Naive B cell (primary cell): ENCODE data around the gene PLCH2. TPM values are rescaled to one million over a fixed set of nuclear protein-coding genes. Genes with fewer than 3 reads are reported as not detected.

Experiments
- ATAC-seq, 2 donors: fragments of 150-1000 bp; cut with Tn5 transposase; 2 replicates each; pipeline ENCODE4 v1.10.0; 2021; ENCODE audit warnings: low read depth in 2 of 2, mild to moderate bottlenecking in 2 of 2, moderate library complexity in 2 of 2
- DNase-seq: peaks from one replicate; pipeline ENCODE4 v3.0.0; 2022
- H3K27ac Mint-ChIP-seq, 6 donors: one replicate each; pipeline ENCODE4 v1.8.0; 2020 to 2022; ENCODE audit warnings: mild to moderate bottlenecking in 6 of 6, mixed read lengths in 6 of 6, moderate library complexity in 5 of 6, inconsistent platforms in 2 of 6
- H3K27me3 Mint-ChIP-seq, 3 donors: one replicate each; pipeline ENCODE4 v1.8.0; 2021 to 2022; ENCODE audit warnings: mixed read lengths in 3 of 3, mild to moderate bottlenecking in 1 of 3
- H3K36me3 Mint-ChIP-seq, 2 donors: one replicate each; pipeline ENCODE4 v1.8.0; 2020 to 2022; ENCODE audit warnings: mixed read lengths in 2 of 2, inconsistent platforms in 1 of 2, mild to moderate bottlenecking in 1 of 2
- H3K4me1 Mint-ChIP-seq, 3 donors: one replicate each; pipeline ENCODE4 v1.8.0; 2020 to 2022; ENCODE audit warnings: mixed read lengths in 3 of 3, inconsistent platforms in 1 of 3, mild to moderate bottlenecking in 1 of 3, moderate library complexity in 1 of 3
- H3K4me3 Mint-ChIP-seq, 8 donors: one replicate each; pipeline ENCODE4 v1.8.0; 2020 to 2022; ENCODE audit warnings: mild to moderate bottlenecking in 8 of 8, mixed read lengths in 8 of 8, moderate library complexity in 8 of 8, inconsistent platforms in 2 of 8
- H3K9me3 Mint-ChIP-seq, 7 donors: one replicate each; pipeline ENCODE4 v1.8.0; 2020 to 2022; ENCODE audit warnings: mixed read lengths in 7 of 7, mild to moderate bottlenecking in 5 of 7, inconsistent platforms in 2 of 7, moderate library complexity in 1 of 7
- polyA plus RNA-seq, 6 donors: library from polyadenylated mRNA; unstranded; fragments of 300-500 nt; fragmentation: Illumina TruSeq; gene quantifications; one replicate each; pipeline ENCODE4 v1.2.3, GENCODE V29; 2021; ENCODE audit warnings: low read depth in 6 of 6

The PLCH2 gene
- polyA plus RNA-seq, 6 donors from 2014 or later = 0.94 to 2.5 (median 1.6) TPM

- Mint-ChIP-seq H3K27ac (peak overlapping the region in 3 of 6 donors; percentile 24 to 68 (median 64)), H3K36me3 (peaks cover 0 to 3% of the 10 kb centered on the region in 2 donors), H3K27me3 (peaks cover 0 to 11% (median 4%) of the 10 kb centered on the region in 3 donors), H3K9me3 (no peaks in the 10 kb centered on the region), H3K4me1 (peaks cover 16 to 40% (median 38%) of the 10 kb centered on the region in 3 donors), H3K4me3 (peak overlapping the region; percentile 83 to 99 (median 98))
- no peak for DNase-seq
- no peak for ATAC-seq
Measured at GRCh38 chr1:2523891-2524609, 48.0 kb downstream of the PLCH2 start.

GRCh38 chr1:2525572-2525919, 49.5 kb downstream of the PLCH2 start:
- peaks cover 16 to 41% (median 39%) of the 10 kb centered on the region in 3 donors for H3K4me1 Mint-ChIP-seq
- H3K9me3 Mint-ChIP-seq = no peaks in the 10 kb centered on the region
- no peak for ATAC-seq
- H3K36me3 Mint-ChIP-seq = no peaks in the 10 kb centered on the region
- peak overlapping the region in 4 of 6 donors; percentile 30 to 73 (median 50) for H3K27ac Mint-ChIP-seq
- no peak for DNase-seq
- H3K4me3 Mint-ChIP-seq = peak overlapping the region; percentile 83 to 99 (median 98)
- H3K27me3 Mint-ChIP-seq = peaks cover 0 to 11% (median 5%) of the 10 kb centered on the region in 3 donors

- Mint-ChIP-seq H3K4me3 (peak within 1 kb of the TSS; percentile 92 to 99 (median 98)), H3K27me3 (peaks cover 0 to 17% (median 5%) of the 10 kb centered on the region in 3 donors), H3K36me3 (no peaks in the 10 kb centered on the region), H3K27ac (peak within 1 kb of the TSS; percentile 92 to 99 (median 98)), H3K4me1 (peaks cover 16 to 41% (median 41%) of the 10 kb centered on the region in 3 donors), H3K9me3 (no peaks in the 10 kb centered on the region)
- DNase-seq = peak; percentile 87
- peak; percentile 90 to 91 for ATAC-seq
Measured at GRCh38 chr1:2525920-2526823, 50.1 kb downstream of the PLCH2 start, which contains the start of gene PANK4. TSS of gene PANK4 (minus strand) at chr1:2526596. CDS start at chr1:2526587, 9 bp downstream.

- Mint-ChIP-seq H3K9me3 (no peaks in the 10 kb centered on the region), H3K4me3 (peak overlapping the region; percentile 33 to 99 (median 72)), H3K27ac (peak overlapping the region in 4 of 6 donors; percentile 6 to 92 (median 52)), H3K27me3 (peaks cover 0 to 25% (median 5%) of the 10 kb centered on the region in 3 donors), H3K4me1 (peaks cover 16 to 41% (median 41%) of the 10 kb centered on the region in 3 donors), H3K36me3 (no peaks in the 10 kb centered on the region)
- no peak for ATAC-seq
- no peak for DNase-seq
Measured at GRCh38 chr1:2526824-2527555, 50.9 kb downstream of the PLCH2 start.

- Mint-ChIP-seq H3K27me3 (peaks cover 0 to 28% (median 5%) of the 10 kb centered on the region in 3 donors), H3K36me3 (no peaks in the 10 kb centered on the region), H3K27ac (peak overlapping the region in 2 of 6 donors; percentile 36 to 69), H3K4me3 (peak overlapping the region; percentile 25 to 99 (median 50)), H3K9me3 (no peaks in the 10 kb centered on the region), H3K4me1 (peaks cover 15 to 41% (median 41%) of the 10 kb centered on the region in 3 donors)
- DNase-seq (no peak), ATAC-seq (no peak)
Measured at GRCh38 chr1:2527556-2527860, 51.4 kb downstream of the PLCH2 start.

GRCh38 chr1:2528016-2528415, 51.9 kb downstream of the PLCH2 start:
- no peaks in the 10 kb centered on the region for H3K36me3 Mint-ChIP-seq
- H3K27me3 Mint-ChIP-seq = peaks cover under 1 to 31% (median 7%) of the 10 kb centered on the region in 3 donors
- peak overlapping the region in 3 of 8 donors; percentile 25 to 92 (median 90) for H3K4me3 Mint-ChIP-seq
- no peaks in the 10 kb centered on the region for H3K9me3 Mint-ChIP-seq
- no peak overlapping the region for H3K27ac Mint-ChIP-seq
- DNase-seq (no peak), ATAC-seq (no peak)
- peaks cover 11 to 40% (median 37%) of the 10 kb centered on the region in 3 donors for H3K4me1 Mint-ChIP-seq

GRCh38 chr1:2528611-2528965, 52.5 kb downstream of the PLCH2 start:
- DNase-seq = no peak
- H3K27ac Mint-ChIP-seq = peak overlapping the region in 2 of 6 donors; percentile 47 to 75
- peak overlapping the region; percentile 80 to 90 (median 87) for H3K4me3 Mint-ChIP-seq
- no peaks in the 10 kb centered on the region for H3K9me3 Mint-ChIP-seq
- H3K4me1 Mint-ChIP-seq = peaks cover 11 to 36% (median 32%) of the 10 kb centered on the region in 3 donors
- no peak for ATAC-seq
- H3K36me3 Mint-ChIP-seq = no peaks in the 10 kb centered on the region
- H3K27me3 Mint-ChIP-seq = peaks cover 6 to 36% (median 12%) of the 10 kb centered on the region in 3 donors

GRCh38 chr1:2528966-2529783, 53.1 kb downstream of the PLCH2 start:
- Mint-ChIP-seq H3K9me3 (no peaks in the 10 kb centered on the region), H3K36me3 (no peaks in the 10 kb centered on the region), H3K27me3 (peaks cover 9 to 42% (median 16%) of the 10 kb centered on the region in 3 donors), H3K4me3 (peak overlapping the region; percentile 80 to 90 (median 87)), H3K27ac (peak overlapping the region in 4 of 6 donors; percentile 34 to 75 (median 62)), H3K4me1 (peaks cover 11 to 31% (median 30%) of the 10 kb centered on the region in 3 donors)
- DNase-seq = peak; percentile 57
- peak; percentile 32 to 40 for ATAC-seq

GRCh38 chr1:2529784-2530512, 53.9 kb downstream of the PLCH2 start, which contains the start of gene HES5:
TSS of gene HES5 (minus strand) at chr1:2530263. CDS start at chr1:2530164, 99 bp downstream.
- Mint-ChIP-seq H3K27me3 (peaks cover 9 to 46% (median 16%) of the 10 kb centered on the region in 3 donors), H3K9me3 (no peaks in the 10 kb centered on the region), H3K27ac (peak within 1 kb of the TSS in 4 of 6 donors; percentile 34 to 75 (median 62)), H3K4me1 (peaks cover 9 to 23% (median 23%) of the 10 kb centered on the region in 3 donors), H3K36me3 (no peaks in the 10 kb centered on the region), H3K4me3 (peak within 1 kb of the TSS; percentile 80 to 90 (median 87))
- DNase-seq (no peak), ATAC-seq (no peak)

- Mint-ChIP-seq H3K27me3 (peaks cover 9 to 52% (median 16%) of the 10 kb centered on the region in 3 donors), H3K4me3 (peak overlapping the region in 6 of 8 donors; percentile 39 to 82 (median 52)), H3K27ac (no peak overlapping the region), H3K9me3 (no peaks in the 10 kb centered on the region), H3K36me3 (no peaks in the 10 kb centered on the region), H3K4me1 (peaks cover 5 to 17% (median 17%) of the 10 kb centered on the region in 3 donors)
- DNase-seq = no peak
- no peak for ATAC-seq
Measured at GRCh38 chr1:2530513-2531361, 54.6 kb downstream of the PLCH2 start.
